NT2/D1 (cell line): ENCODE data around the gene KLHDC10.
A peak's percentile ranks its signal among the peaks of the same experiment; 100 is the strongest.

ENCODE experiments used
- DNase-seq: peaks from one replicate; pipeline ENCODE4 v3.0.0-alpha.2; 2011; ENCODE audit warnings: low read depth, low spot score
- H3K27me3 ChIP-seq: 2 replicates; pipeline ENCODE4 v1.6.0; 2011; ENCODE audit warnings: mild to moderate bottlenecking; ENCODE audit not compliant: insufficient read length, insufficient read depth
- H3K36me3 ChIP-seq: 2 replicates; pipeline ENCODE4 v1.6.1; 2011; ENCODE audit warnings: mild to moderate bottlenecking, low read length, mixed read lengths; ENCODE audit not compliant: insufficient read depth, insufficient read length
- H3K4me1 ChIP-seq: 2 replicates; pipeline ENCODE4 v1.5.1; 2011; ENCODE audit not compliant: insufficient read depth, insufficient read length
- H3K4me3 ChIP-seq: 2 replicates; pipeline ENCODE4 v1.5.1; 2011; ENCODE audit warnings: low read depth; ENCODE audit not compliant: insufficient read length
- H3K9ac ChIP-seq: 2 replicates; pipeline ENCODE4 v1.6.0; 2011; ENCODE audit warnings: low read depth; ENCODE audit not compliant: insufficient read length
- H3K9me3 ChIP-seq: 2 replicates; pipeline ENCODE4 v1.5.1; 2011; ENCODE audit warnings: mild to moderate bottlenecking, low read length; ENCODE audit not compliant: insufficient read depth
- SUZ12 ChIP-seq: IDR thresholded peaks from 2 replicates; pipeline ENCODE4 v1.6.1; 2011; ENCODE audit not compliant: insufficient read length, insufficient read depth; ENCODE audit errors: extremely low read depth
- YY1 ChIP-seq: IDR thresholded peaks from 2 replicates; pipeline ENCODE4 v1.6.1; 2011; ENCODE audit not compliant: insufficient read length, insufficient read depth
- ZNF274 ChIP-seq: IDR thresholded peaks from 2 replicates; pipeline ENCODE4 v1.6.1; 2011; ENCODE audit warnings: mild to moderate bottlenecking, low read depth, low read length

Gene KLHDC10

GRCh38 chr7:130137207-130137606 lies 66.9 kb downstream of the KLHDC10 start:
- H3K27me3 ChIP-seq: no peaks in the 10 kb centered on the region
- DNase-seq: no peak
- no peaks in the 10 kb centered on the region for H3K36me3 ChIP-seq
- H3K9me3 ChIP-seq: no peaks in the 10 kb centered on the region
- peaks cover 13% of the 10 kb centered on the region for H3K4me1 ChIP-seq
- H3K9ac ChIP-seq: no peak overlapping the region
- H3K4me3 ChIP-seq: no peak overlapping the region
- TF ChIP-seq SUZ12: no peak
- TF ChIP-seq YY1: no peak
- no peak for TF ChIP-seq ZNF274

- Histone ChIP-seq H3K4me1 (peaks cover 17% of the 10 kb centered on the region), H3K9ac (no peak overlapping the region), H3K9me3 (no peaks in the 10 kb centered on the region), H3K36me3 (no peaks in the 10 kb centered on the region), H3K4me3 (no peak overlapping the region), H3K27me3 (no peaks in the 10 kb centered on the region)
- DNase-seq: no peak
- no peak for TF ChIP-seq SUZ12
Observed at GRCh38 chr7:130139193-130139960, 69.0 kb downstream of the KLHDC10 start.

- DNase-seq: no peak
- H3K4me3 ChIP-seq: peak overlapping the region; percentile 43
- peak overlapping the region; percentile 82 for H3K9ac ChIP-seq
Observed at GRCh38 chr7:130140551-130141160, 70.3 kb downstream of the KLHDC10 start.

GRCh38 chr7:130141161-130141883 lies 71.0 kb downstream of the KLHDC10 start:
- peak overlapping the region; percentile 43 for H3K4me3 ChIP-seq
- H3K9ac ChIP-seq: peak overlapping the region; percentile 82
- no peaks in the 10 kb centered on the region for H3K27me3 ChIP-seq
- H3K36me3 ChIP-seq: no peaks in the 10 kb centered on the region
- DNase-seq: peak; percentile 92
- H3K9me3 ChIP-seq: no peaks in the 10 kb centered on the region
- H3K4me1 ChIP-seq: peaks cover 17% of the 10 kb centered on the region
- no peak for TF ChIP-seq SUZ12
- TF ChIP-seq YY1: no peak
- TF ChIP-seq ZNF274: no peak

More at GRCh38 chr7:130140551-130141160, 70.3 kb downstream of the KLHDC10 start:
- Histone ChIP-seq H3K36me3 (no peaks in the 10 kb centered on the region), H3K9me3 (no peaks in the 10 kb centered on the region), H3K4me1 (peaks cover 17% of the 10 kb centered on the region), H3K27me3 (no peaks in the 10 kb centered on the region)
- TF ChIP-seq SUZ12 (no peak), ZNF274 (no peak), YY1 (no peak)

DNA sequence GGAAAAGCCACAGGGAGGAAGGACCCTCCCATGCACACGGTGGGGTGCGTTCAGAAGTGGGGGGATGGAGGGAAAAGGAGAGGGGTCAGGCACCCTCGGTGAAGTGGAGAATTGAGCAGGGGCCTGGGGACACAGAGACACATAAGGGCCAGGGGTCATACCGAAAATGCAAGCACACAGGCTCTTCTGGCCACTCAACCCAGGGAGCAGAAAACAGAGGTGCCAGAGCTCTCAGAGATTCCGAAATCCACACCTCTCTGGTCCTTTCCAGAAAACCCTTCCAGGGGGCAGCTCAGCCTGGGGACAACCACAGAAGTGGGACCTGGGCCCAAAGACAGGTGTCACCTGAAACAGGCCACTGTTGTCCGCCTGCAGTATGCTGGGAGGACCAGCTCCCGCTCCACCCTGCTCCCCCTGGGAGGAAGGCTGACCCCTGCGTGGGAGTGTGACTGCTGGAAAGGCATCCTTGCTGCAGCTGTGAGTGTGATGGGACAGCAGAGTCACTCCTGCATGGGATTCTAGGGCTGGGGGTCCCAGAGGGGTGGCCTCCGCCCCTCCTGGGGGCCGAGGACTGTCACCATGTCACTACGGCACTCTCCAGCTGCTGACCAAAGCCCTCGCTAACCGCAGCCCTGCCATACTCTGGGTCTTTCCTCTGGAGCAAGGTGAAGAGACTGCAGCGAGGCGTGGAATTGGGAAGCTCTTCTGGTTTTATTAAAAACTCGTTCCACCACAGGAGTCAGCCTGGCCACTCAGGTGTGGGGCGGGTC lies 71.7 kb downstream of the KLHDC10 start:
- no peak for DNase-seq
- no peak for TF ChIP-seq YY1
- Histone ChIP-seq H3K4me3 (no peak overlapping the region), H3K9ac (peak overlapping the region; percentile 82), H3K36me3 (no peaks in the 10 kb centered on the region), H3K27me3 (no peaks in the 10 kb centered on the region), H3K4me1 (peaks cover 17% of the 10 kb centered on the region), H3K9me3 (no peaks in the 10 kb centered on the region)

- no peak for DNase-seq
- no peaks in the 10 kb centered on the region for H3K36me3 ChIP-seq
- H3K9me3 ChIP-seq: no peaks in the 10 kb centered on the region
- H3K4me3 ChIP-seq: no peak overlapping the region
- H3K27me3 ChIP-seq: no peaks in the 10 kb centered on the region
- peaks cover 18% of the 10 kb centered on the region for H3K4me1 ChIP-seq
- TF ChIP-seq YY1 (no peak), ZNF274 (no peak), SUZ12 (no peak)
- no peak overlapping the region for H3K9ac ChIP-seq
Observed at GRCh38 chr7:130142654-130143333, 72.5 kb downstream of the KLHDC10 start.
